GM21825 (cell line): ENCODE data around the gene EIPR1.
A peak's percentile ranks its signal among the peaks of the same experiment; 100 is the strongest.

Experiments used
- ATAC-seq: cut with Tn5 transposase; IDR thresholded peaks from one replicate; pipeline ENCODE4 v1.9.1; 2021; ENCODE audit warnings: mild to moderate bottlenecking, moderate library complexity; ENCODE audit not compliant: unreplicated experiment

Gene EIPR1

GRCh38 chr2:3256605-3257004 lies 121.0 kb downstream of the EIPR1 start:
- no peak for ATAC-seq

- ATAC-seq, result no peak
These were observed 121.5 kb downstream of the EIPR1 start for GRCh38 chr2:3256157-3256556.

DNA sequence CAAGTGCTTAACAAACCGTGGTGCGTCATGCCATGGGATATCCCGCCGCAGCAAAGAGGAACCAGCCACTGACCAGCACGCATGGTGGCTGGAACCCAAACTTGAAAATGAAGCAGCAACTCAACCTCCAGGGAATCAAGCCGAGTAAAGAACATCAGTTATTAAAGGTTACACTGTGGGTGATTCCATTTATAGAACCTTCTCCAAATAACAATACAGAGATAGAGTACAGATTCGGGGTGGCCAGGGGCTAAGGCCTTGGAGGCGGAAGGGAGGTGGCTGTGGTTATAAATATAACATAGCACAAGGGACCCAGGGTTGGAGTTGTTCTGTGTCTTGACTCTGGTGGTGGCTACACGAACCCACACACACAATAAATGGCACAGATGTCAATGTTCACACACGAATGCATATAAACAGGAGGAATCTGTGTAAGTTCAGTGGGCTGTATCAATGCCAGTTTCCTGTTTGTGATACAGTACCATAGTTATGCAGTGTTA lies 123.1 kb downstream of the EIPR1 start:
- peak; percentile 77 for ATAC-seq

- peak; percentile 2 for ATAC-seq
These were observed 123.6 kb downstream of the EIPR1 start for GRCh38 chr2:3253913-3254441.

GRCh38 chr2:3251946-3252345 lies 125.7 kb downstream of the EIPR1 start:
- ATAC-seq, result no peak

DNA sequence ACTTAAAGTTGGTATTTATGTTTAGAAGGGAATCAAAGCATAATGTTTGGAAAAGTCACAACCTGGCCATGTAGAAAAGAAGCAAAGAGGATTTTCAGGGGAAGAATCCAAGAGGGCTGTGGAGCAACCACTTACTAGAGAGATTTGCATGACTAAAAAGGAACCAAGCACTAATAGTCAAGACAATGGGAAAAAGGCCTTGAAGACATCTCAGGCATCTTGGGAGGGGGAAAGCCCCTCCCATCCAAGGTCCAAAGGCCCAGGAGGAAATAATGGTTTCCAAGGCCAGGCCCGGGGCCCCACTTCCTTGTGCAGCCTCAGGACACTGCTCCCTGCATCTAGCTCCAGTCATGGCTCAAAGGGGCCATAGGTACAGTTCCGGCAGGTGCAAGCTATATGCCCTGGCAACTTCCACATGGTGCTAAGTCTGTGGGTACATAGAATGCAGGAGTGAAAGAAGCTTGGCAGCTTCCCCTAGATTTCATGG lies 128.1 kb downstream of the EIPR1 start:
- ATAC-seq, result no peak

DNA sequence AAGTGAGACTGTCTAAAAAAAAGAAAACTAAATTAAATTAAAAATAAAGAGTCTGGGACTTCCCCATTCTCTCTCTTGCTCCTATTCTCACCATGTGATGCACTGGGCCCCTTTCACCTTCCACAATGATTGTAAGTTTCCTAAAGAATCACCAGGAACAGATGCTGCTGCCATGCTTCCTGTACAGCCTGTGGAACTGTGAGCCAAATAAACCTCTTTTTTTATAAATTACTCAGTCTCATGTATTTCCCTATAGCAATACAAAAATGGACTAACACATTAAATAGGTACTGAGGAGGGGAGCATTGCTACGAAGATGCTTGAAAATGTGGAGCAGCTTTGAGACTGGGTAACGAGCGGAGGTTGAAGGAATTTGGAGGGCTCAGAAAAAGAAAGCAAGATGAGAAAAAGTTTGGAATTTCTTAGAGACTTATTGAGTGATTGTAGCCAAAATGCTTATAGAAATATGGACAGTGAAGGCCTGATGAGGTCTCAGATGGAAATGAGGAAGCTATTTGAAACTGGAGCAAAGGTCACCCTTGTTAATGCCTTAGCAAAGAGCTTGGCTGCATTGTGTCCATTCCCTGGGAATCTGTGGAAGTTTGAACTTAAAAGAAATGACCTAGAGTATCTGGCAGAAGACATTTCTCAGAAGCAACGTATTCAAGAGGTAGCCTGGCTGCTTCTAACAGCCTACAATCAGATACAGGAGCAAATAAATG lies 128.7 kb downstream of the EIPR1 start:
- ATAC-seq, result no peak

DNA sequence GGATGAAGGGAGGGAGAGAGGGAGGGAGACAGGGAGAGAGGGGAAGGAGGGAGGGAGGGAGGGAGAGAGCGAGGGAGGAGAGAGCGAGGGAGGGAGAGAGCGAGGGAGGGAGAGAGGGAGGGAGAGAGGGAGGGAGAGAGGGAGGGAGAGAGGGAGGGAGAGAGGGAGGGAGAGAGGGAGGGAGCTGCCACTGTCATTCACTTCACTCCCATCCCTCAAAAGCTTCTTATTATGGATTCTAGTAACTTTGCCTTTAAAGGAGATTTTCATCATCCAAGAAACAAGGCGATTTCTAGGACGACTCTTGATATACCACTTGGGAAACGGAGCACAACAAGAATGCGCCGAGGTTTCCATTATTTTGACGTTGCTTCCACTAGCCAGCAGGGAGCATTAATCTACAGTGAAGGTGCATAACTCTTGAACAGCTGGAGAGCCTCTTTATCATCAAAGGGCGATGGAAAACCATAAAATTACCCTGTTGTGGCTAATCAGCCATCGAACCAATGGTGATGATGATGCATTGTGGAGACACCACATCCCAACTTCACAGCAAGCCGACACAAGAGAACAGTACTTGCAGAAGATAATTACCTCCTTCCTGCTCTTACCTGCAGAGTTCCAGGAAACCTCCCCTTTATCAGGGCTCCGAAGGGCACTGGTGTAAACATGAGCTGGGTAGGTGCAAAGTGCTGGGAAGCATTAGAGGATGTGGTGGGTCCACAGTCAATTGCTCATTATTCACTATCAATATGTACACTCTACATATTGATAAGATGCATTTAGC lies 130.5 kb downstream of the EIPR1 start:
- ATAC-seq, result no peak

- ATAC-seq, result no peak
These were observed 131.2 kb downstream of the EIPR1 start for GRCh38 chr2:3246406-3246805.

- ATAC-seq, result no peak
These were observed 133.1 kb downstream of the EIPR1 start for GRCh38 chr2:3244486-3244885.

GRCh38 chr2:3243804-3244203 lies 133.8 kb downstream of the EIPR1 start:
- no peak for ATAC-seq

DNA sequence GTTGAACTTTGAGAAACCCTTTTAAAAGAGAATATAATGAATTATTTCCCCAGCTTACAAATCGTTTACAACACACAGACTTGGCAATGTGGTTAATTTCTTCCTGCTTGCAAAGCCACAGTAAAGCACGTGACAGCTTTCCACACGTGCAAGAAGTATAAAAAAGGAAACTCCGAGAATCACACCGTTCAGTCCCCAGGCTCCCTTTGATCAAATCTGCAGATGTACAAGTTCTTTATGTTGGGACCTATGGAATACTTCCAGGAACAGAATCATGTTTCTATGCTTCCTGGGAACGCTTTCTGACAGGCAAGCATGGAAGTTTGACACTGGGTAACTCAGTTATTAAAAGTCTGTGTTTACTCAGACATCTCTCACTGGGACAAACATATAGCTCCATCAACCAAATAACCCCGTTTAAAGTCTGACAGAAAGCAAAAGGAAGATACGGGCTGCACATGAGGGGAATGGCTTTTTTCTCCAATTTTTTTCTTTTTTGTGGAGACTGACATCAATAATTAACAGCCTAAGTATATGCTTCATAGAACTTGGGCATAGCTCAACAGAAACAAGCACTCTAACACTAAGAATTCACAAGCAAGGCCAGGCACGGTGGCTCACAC lies 134.8 kb downstream of the EIPR1 start:
- ATAC-seq, result peak; percentile 73

- no peak for ATAC-seq
These were observed 135.5 kb downstream of the EIPR1 start for GRCh38 chr2:3241971-3242746.

GRCh38 chr2:3238951-3239841 lies 138.4 kb downstream of the EIPR1 start:
- peak; percentile 65 for ATAC-seq

GRCh38 chr2:3236300-3237045 lies 141.1 kb downstream of the EIPR1 start:
- no peak for ATAC-seq

GRCh38 chr2:3233877-3234276 lies 143.7 kb downstream of the EIPR1 start:
- no peak for ATAC-seq

GRCh38 chr2:3229221-3229620 lies 148.4 kb downstream of the EIPR1 start:
- no peak for ATAC-seq

GRCh38 chr2:3224681-3225080 lies 152.9 kb downstream of the EIPR1 start:
- no peak for ATAC-seq
